HuH-7 (cell line): ENCODE data around the gene SRL.
"Not testable (repeated sequence)": the region's sequence is repeated elsewhere in the genome, so short reads cannot be mapped to it uniquely, and the experiment has no call there.

Experiments used
- DNase-seq: peaks from one replicate; pipeline ENCODE4 v3.0.0; 2011; ENCODE audit warnings: low spot score

The SRL gene

GRCh38 chr16:4160658-4161430, 81.0 kb downstream of the SRL start:
- no peak for DNase-seq

GRCh38 chr16:4159726-4160125, 82.2 kb downstream of the SRL start:
- no peak for DNase-seq

GRCh38 chr16:4158143-4159093, 83.5 kb downstream of the SRL start:
- no peak for DNase-seq

GRCh38 chr16:4157376-4157825, 84.5 kb downstream of the SRL start:
- no peak for DNase-seq

GRCh38 chr16:4156503-4156902, 85.4 kb downstream of the SRL start:
- not testable (repeated sequence) for DNase-seq

GRCh38 chr16:4153364-4153763, 88.5 kb downstream of the SRL start:
- not testable (repeated sequence) for DNase-seq

- DNase-seq: no peak
These were observed 89.6 kb downstream of the SRL start for GRCh38 chr16:4152267-4152666.

GRCh38 chr16:4147236-4147635, 94.6 kb downstream of the SRL start:
- DNase-seq: no peak

- no peak for DNase-seq
These were observed 99.6 kb downstream of the SRL start for GRCh38 chr16:4142268-4142667.

- no peak for DNase-seq
These were observed 100.3 kb downstream of the SRL start for GRCh38 chr16:4141604-4142003.

GRCh38 chr16:4140652-4141051, 101.2 kb downstream of the SRL start:
- DNase-seq: no peak

GRCh38 chr16:4139968-4140367, 101.9 kb downstream of the SRL start:
- no peak for DNase-seq
